Endothelial cell of umbilical vein (primary cell): ENCODE results near the gene MCTP2. TPM values are rescaled to one million over a fixed set of nuclear protein-coding genes. Genes with fewer than 3 reads are reported as not detected.

Source experiments
- BruUV-seq: library from RNA; stranded (reverse); fragments of 400-500 nt; replicated peaks from 2 replicates; lab custom pipeline; 2021; lab: Mats Ljungman, UMichigan
- CTCF ChIA-PET: fragments of 300-600, 350-600 bp; sonication (Branson Sonifier 250); formaldehyde crosslinking; loops from one replicate; lab custom pipeline; 2021; ENCODE audit warnings: antibody characterized with exemption, inconsistent platforms; lab: Charles Lee
- POLR2A ChIA-PET: fragments of 300-600, 350-600 bp; sonication (Branson Sonifier 250); formaldehyde crosslinking; loops from one replicate; lab custom pipeline; 2021; ENCODE audit warnings: antibody characterized with exemption, inconsistent platforms; lab: Charles Lee
- DNase-seq: peaks from one replicate; pipeline ENCODE4 v3.0.0-alpha.2; 2011; ENCODE audit warnings: low read depth, low spot score
- FAIRE-seq: peaks from 2 replicates; lab custom pipeline; 2011; peaks lifted over from hg19 to GRCh38; lab: Jason Lieb, UNC
- H2AFZ ChIP-seq: 2 replicates; pipeline ENCODE4 v1.6.0; 2012; ENCODE audit warnings: low read depth, low read length, control low read depth, inconsistent platforms
- H3K27ac ChIP-seq: 2 replicates; pipeline ENCODE4 v1.5.1; 2011; ENCODE audit warnings: low read depth, mild to moderate bottlenecking, control low read depth, low read length, moderate library complexity; ENCODE audit not compliant: insufficient read depth
- H3K27me3 ChIP-seq, 2 experiments: 2 replicates each; pipeline versions ENCODE4 v1.6.0 to v1.6.1; 2011; ENCODE audit warnings: low read length in 2 of 2, mixed read lengths in 1 of 2; ENCODE audit not compliant: control insufficient read depth in 2 of 2, insufficient read depth in 2 of 2
- H3K36me3 ChIP-seq, 2 experiments: 2 replicates in 1 of 2; 3 replicates in 1 of 2; pipeline ENCODE4 v1.5.1; 2011; ENCODE audit warnings: low read length in 2 of 2, mild to moderate bottlenecking in 1 of 2, moderate library complexity in 1 of 2; ENCODE audit not compliant: control insufficient read depth in 2 of 2, insufficient read depth in 2 of 2; ENCODE audit errors: extremely low read depth in 1 of 2
- H3K4me1 ChIP-seq: 3 replicates; pipeline ENCODE4 v1.5.1; 2011; ENCODE audit warnings: mild to moderate bottlenecking, low read length; ENCODE audit not compliant: control insufficient read depth, insufficient read depth; ENCODE audit errors: extremely low read depth
- H3K4me2 ChIP-seq: 2 replicates; pipeline ENCODE4 v1.6.1; 2011; ENCODE audit warnings: low read length, control low read depth, mixed read lengths; ENCODE audit not compliant: insufficient read depth
- H3K4me3 ChIP-seq, 3 experiments: fragments of 200-600 bp in 1 of 3; sonication (generic), shearing (Covaris generic) in 1 of 3; replicated peaks in 1 of 3; 2 replicates each; pipeline ENCODE4 v1.5.1; 2011 to 2016; ENCODE audit warnings: control low read depth in 3 of 3, low read length in 3 of 3, mild to moderate bottlenecking in 2 of 3, inconsistent platforms in 1 of 3, low read depth in 1 of 3, moderate library complexity in 1 of 3; ENCODE audit not compliant: insufficient read depth in 1 of 3
- H3K79me2 ChIP-seq: 2 replicates; pipeline ENCODE4 v1.6.0; 2012; ENCODE audit warnings: low read length, inconsistent platforms; ENCODE audit not compliant: control insufficient read depth, insufficient read depth
- H3K9ac ChIP-seq: replicated peaks from 2 replicates; pipeline ENCODE3; 2011; ENCODE audit warnings: low read length, control low read depth; ENCODE audit not compliant: insufficient read depth; ENCODE audit errors: extremely low read depth
- H3K9me1 ChIP-seq: replicated peaks from 3 replicates; pipeline ENCODE4 v1.6.0; 2011; ENCODE audit warnings: mild to moderate bottlenecking, low read length; ENCODE audit not compliant: control insufficient read depth, insufficient read depth; ENCODE audit errors: extremely low read depth
- H3K9me3 ChIP-seq: replicated peaks from 2 replicates; pipeline ENCODE4 v1.5.1; 2012; ENCODE audit warnings: low read length, inconsistent platforms; ENCODE audit not compliant: control insufficient read depth, insufficient read depth
- H4K20me1 ChIP-seq: replicated peaks from 2 replicates; pipeline ENCODE3; 2011; ENCODE audit warnings: mild to moderate bottlenecking, low read length; ENCODE audit not compliant: control insufficient read depth, insufficient read depth; ENCODE audit errors: extremely low read depth
- CTCF ChIP-seq, 2 donors: IDR thresholded peaks; 1 replicate in 1 of 2; 2 replicates in 1 of 2; pipeline ENCODE4 v1.5.1; 2011; ENCODE audit warnings: low read length in 2 of 2, mild to moderate bottlenecking in 2 of 2, moderate library complexity in 2 of 2, control low read depth in 1 of 2, inconsistent platforms in 1 of 2, low read depth in 1 of 2; ENCODE audit not compliant: insufficient read depth in 1 of 2; ENCODE audit errors: extremely low read depth in 1 of 2
- EZH2 ChIP-seq: IDR thresholded peaks from 2 replicates; pipeline ENCODE4 v1.6.1; 2012; ENCODE audit warnings: borderline replicate concordance, low read depth, mild to moderate bottlenecking, moderate library complexity, low read length, inconsistent platforms; ENCODE audit not compliant: severe bottlenecking
- FOS ChIP-seq: IDR thresholded peaks from 2 replicates; pipeline ENCODE4 v1.6.1; 2011; ENCODE audit warnings: mild to moderate bottlenecking, low read length, moderate library complexity, borderline replicate concordance; ENCODE audit not compliant: insufficient read depth
- GATA2 ChIP-seq: IDR thresholded peaks from 2 replicates; pipeline ENCODE4 v1.7.0; 2011; ENCODE audit warnings: low read depth, mild to moderate bottlenecking, moderate library complexity, mixed read lengths, low read length; ENCODE audit not compliant: insufficient read length, insufficient read depth
- JUN ChIP-seq: IDR thresholded peaks from 2 replicates; pipeline ENCODE4 v1.6.1; 2011; ENCODE audit warnings: borderline replicate concordance, low read depth; ENCODE audit not compliant: insufficient read length, insufficient read depth
- MAX ChIP-seq: IDR thresholded peaks from 2 replicates; pipeline ENCODE4 v1.6.1; 2011; ENCODE audit not compliant: insufficient read depth, insufficient read length
- MYC ChIP-seq: IDR thresholded peaks from one replicate; pipeline ENCODE4 v1.6.1; 2011; ENCODE audit warnings: mild to moderate bottlenecking, low read depth, low read length
- POLR2AphosphoS5 ChIP-seq: IDR thresholded peaks from 2 replicates; pipeline ENCODE4 v1.6.1; 2012; ENCODE audit warnings: low read depth, mild to moderate bottlenecking, control low read depth, low read length, moderate library complexity; ENCODE audit not compliant: insufficient read depth
- dilution Hi-C: fragments of 300-500 bp; cut with MboI; formaldehyde crosslinking; loops from one replicate; pipeline ENCODE4 v1.15.0; 2019; ENCODE audit warnings: low sequenced_read_pairs; ENCODE audit not compliant: extremely low pct_ligation_motif_present
- intact Hi-C: fragments of 100-400 bp; cut with micrococcal nuclease; formaldehyde crosslinking; loops from one replicate; pipeline ENCODE4 v1.10.0; 2022
- polyA plus RNA-seq, 4 experiments: library from polyadenylated mRNA; depleted of rRNA in 3 of 4; stranded (reverse) in 3 of 4; unstranded in 1 of 4; fragments of >200 nt; gene quantifications; 2 replicates each; pipeline versions ENCODE4 v1.2.1 to v1.2.3, GENCODE V29; 2011 to 2012; ENCODE audit warnings: missing spikeins in 1 of 4
- total RNA-seq: library from RNA; stranded (reverse); gene quantifications from 2 replicates; pipeline ENCODE4 v1.2.3, GENCODE V29; 2021

Gene MCTP2
- total and polyA plus RNA-seq, 2 donors (not counting 3 experiments of a cell fraction or from before 2014, with no cell fraction given), result 0.01 to 0.75 TPM

- FAIRE-seq (no peak), DNase-seq (no peak)
- no TSS peak for BruUV-seq
Measured at GRCh38 chr15:94306700-94307650, 75.6 kb downstream of the MCTP2 start.

More at GRCh38 chr15:94306700-94307650, 75.6 kb downstream of the MCTP2 start:
- dilution Hi-C loops (no loop called here), intact Hi-C loops (no loop called here)
- Histone ChIP-seq H3K9me1 (no peaks in the 10 kb centered on the region), H3K36me3 (no peaks in the 10 kb centered on the region), H3K9me3 (no peaks in the 10 kb centered on the region), H3K27me3 (no peaks in the 10 kb centered on the region), H3K4me1 (no peaks in the 10 kb centered on the region), H3K4me3 (no peak overlapping the region), H3K27ac (no peak overlapping the region), H4K20me1 (no peaks in the 10 kb centered on the region), H2AFZ (no peak overlapping the region), H3K9ac (no peak overlapping the region), H3K79me2 (no peaks in the 10 kb centered on the region), H3K4me2 (no peak overlapping the region)
- CTCF ChIA-PET, result no interaction called here
- POLR2A ChIA-PET, result no interaction called here
- TF ChIP-seq FOS (no peak), CTCF (IDR thresholded peaks at IDR 0.05; ENCODE audit: extremely low read depth in 1 of 2, insufficient read depth in 1 of 2, low read depth in 1 of 2, low read length in 2 of 2) (no peak), MAX (no peak), GATA2 (no peak), POLR2AphosphoS5 (no peak), MYC (no peak), JUN (peak; percentile 30), EZH2 (no peak)
